AG04450 (cell line): ENCODE results near the gene ILK. TPM values are rescaled to one million over a fixed set of nuclear protein-coding genes. Genes with fewer than 3 reads are reported as not detected.

ENCODE experiments used
- CTCF ChIA-PET: fragments of 300-600, 350-600 bp; formaldehyde crosslinking; extraction: SDS; loops from one replicate; lab custom pipeline; 2022; ENCODE audit warnings: antibody characterized with exemption, inconsistent platforms; lab: Charles Lee
- POLR2A ChIA-PET: fragments of 350-600 bp; formaldehyde crosslinking; extraction: SDS; loops from one replicate; lab custom pipeline; 2021; ENCODE audit warnings: antibody characterized with exemption, inconsistent platforms; lab: Yijun Ruan, JAX
- DNase-seq: peaks from one replicate; pipeline ENCODE4 v3.0.0-alpha.2; 2011; ENCODE audit warnings: low read depth, low spot score
- H3K27ac ChIP-seq: one replicate; pipeline ENCODE4 v1.5.1; 2012; ENCODE audit warnings: low read depth, low read length, control low read depth
- H3K27me3 ChIP-seq: one replicate; pipeline ENCODE4 v1.6.0; 2012; ENCODE audit warnings: low read length; ENCODE audit not compliant: control insufficient read depth, insufficient read depth
- H3K4me3 ChIP-seq: 2 replicates; pipeline ENCODE4 v1.5.1; 2011; ENCODE audit warnings: mild to moderate bottlenecking, low read depth, low read length, control low read depth
- H3K9me3 ChIP-seq: 2 replicates; pipeline ENCODE4 v1.5.1; 2012; ENCODE audit warnings: low read length; ENCODE audit not compliant: control insufficient read depth, insufficient read depth
- CTCF ChIP-seq: IDR thresholded peaks from 2 replicates; pipeline ENCODE4 v1.5.1; 2011; ENCODE audit warnings: low read depth, low read length, control low read depth, inconsistent platforms
- polyA plus RNA-seq: library from polyadenylated mRNA; depleted of rRNA; stranded (reverse); fragments of >200 nt; gene quantifications from 2 replicates; pipeline ENCODE4 v1.2.3, GENCODE V29; 2011

Gene ILK
- polyA plus RNA-seq, 1 experiment = 362 TPM

- CTCF ChIA-PET = interaction anchor here (0.5 kb wide), 1 partner anchor 167 kb away, joined by 4 read pairs; no protein-coding TSS in a partner anchor
- POLR2A ChIA-PET = no interaction called here
- no peak for DNase-seq
- TF ChIP-seq CTCF = no peak
- H3K27me3 ChIP-seq = no peaks in the 10 kb centered on the region
- no peak overlapping the region for H3K4me3 ChIP-seq
- H3K9me3 ChIP-seq = peaks cover 3% of the 10 kb centered on the region; the same call in 1 of the 2 replicates
- H3K27ac ChIP-seq = no peak overlapping the region
These were observed 20.0 kb upstream of the ILK start for GRCh38 chr11:6583584-6583983.

- H3K9me3 ChIP-seq = peaks cover 3% of the 10 kb centered on the region; the same call in 1 of the 2 replicates
- H3K27ac ChIP-seq = no peak overlapping the region
- H3K4me3 ChIP-seq = no peak overlapping the region
- DNase-seq = no peak
- TF ChIP-seq CTCF = no peak
- ChIA-PET POLR2A (no interaction called here), CTCF (no interaction called here)
- no peaks in the 10 kb centered on the region for H3K27me3 ChIP-seq
These were observed 19.0 kb upstream of the ILK start for GRCh38 chr11:6584528-6584927.

- Histone ChIP-seq H3K27me3 (no peaks in the 10 kb centered on the region), H3K4me3 (no peak overlapping the region), H3K9me3 (peaks cover 3% of the 10 kb centered on the region; the same call in 1 of the 2 replicates), H3K27ac (no peak overlapping the region)
- TF ChIP-seq CTCF = no peak
- CTCF ChIA-PET = interaction anchor here (1.1 kb wide), 1 partner anchor 56 kb away, joined by 3 read pairs; no protein-coding TSS in a partner anchor
- DNase-seq = no peak
- POLR2A ChIA-PET = no interaction called here
These were observed 16.9 kb upstream of the ILK start for GRCh38 chr11:6586434-6587359.

- TF ChIP-seq CTCF = no peak
- Histone ChIP-seq H3K27me3 (no peaks in the 10 kb centered on the region), H3K4me3 (no peak overlapping the region), H3K27ac (no peak overlapping the region), H3K9me3 (peaks cover 3% of the 10 kb centered on the region; the same call in 1 of the 2 replicates)
- CTCF ChIA-PET = interaction anchor here (1.1 kb wide), 1 partner anchor 57 kb away, joined by 3 read pairs; no protein-coding TSS in a partner anchor
- POLR2A ChIA-PET = no interaction called here
- DNase-seq = no peak
These were observed 16.1 kb upstream of the ILK start for GRCh38 chr11:6587360-6587953.

- TF ChIP-seq CTCF = no peak
- ChIA-PET POLR2A (no interaction called here), CTCF (interaction anchor here (1.1 kb wide), 1 partner anchor 57 kb away, joined by 3 read pairs; no protein-coding TSS in a partner anchor)
- Histone ChIP-seq H3K27me3 (no peaks in the 10 kb centered on the region), H3K27ac (no peak overlapping the region), H3K4me3 (no peak overlapping the region), H3K9me3 (peaks cover 3% of the 10 kb centered on the region; the same call in 1 of the 2 replicates)
- DNase-seq = no peak
These were observed 15.6 kb upstream of the ILK start for GRCh38 chr11:6588018-6588417.
